ENCODE results near the gene UCK1. TPM values are rescaled to one million over a fixed set of nuclear protein-coding genes. Genes with fewer than 3 reads are reported as not detected.

Gene UCK1
- total RNA-seq: 26.9 and 28.0 TPM in 2 replicates

DNA sequence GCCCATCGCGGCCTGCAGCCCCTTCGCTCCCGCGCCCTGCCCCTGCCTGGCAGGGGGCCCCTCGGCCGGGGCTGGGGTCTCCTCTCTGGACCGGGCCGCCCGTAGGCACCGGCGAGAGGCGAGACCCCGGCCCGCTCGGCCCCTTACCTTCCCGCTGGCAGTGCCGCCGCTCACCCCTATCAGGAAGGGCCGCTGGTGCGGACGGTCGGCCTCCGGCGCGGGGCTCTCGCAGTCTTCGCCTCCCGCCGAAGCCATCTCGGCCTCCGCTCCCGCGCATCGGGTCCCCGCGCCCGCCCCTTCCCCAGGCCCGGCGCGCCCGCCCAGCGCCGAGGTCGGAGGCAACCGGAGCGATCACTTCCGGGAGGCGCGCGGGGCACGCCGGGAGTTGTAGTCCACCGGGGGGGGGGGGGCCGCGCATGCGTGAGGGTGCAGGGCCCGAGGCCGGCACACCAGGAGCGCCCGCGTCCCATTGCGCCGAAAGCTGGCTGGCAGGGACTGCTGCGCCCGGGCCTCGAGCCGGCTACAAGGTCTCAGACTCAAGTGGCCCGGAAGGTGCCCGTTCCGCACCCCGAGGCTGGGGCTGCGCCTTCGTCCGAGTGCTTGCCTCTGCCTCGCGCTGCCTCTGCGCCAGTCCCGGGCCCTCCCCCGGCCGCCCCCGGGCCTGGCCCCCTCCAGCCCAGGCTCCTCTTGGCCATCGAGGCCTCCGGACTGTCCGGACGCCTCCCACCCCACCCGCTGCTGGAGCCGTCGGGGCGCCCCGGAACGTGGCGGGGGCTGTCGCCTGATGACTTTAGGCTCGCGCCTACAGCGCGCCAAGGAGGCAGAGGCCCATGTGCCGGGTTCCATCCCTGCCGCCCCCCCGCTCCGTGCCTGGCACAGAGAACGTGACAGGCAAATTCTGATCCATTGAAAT is at the start of gene UCK1:
Gene UCK1 (minus strand): TSS at position 344 of the 913 bp plus-strand sequence. CDS start 89 bp downstream, at position 255.
- H3K36me3 Mint-ChIP-seq (ENCODE audit: low read depth): peaks cover 15% of the 10 kb centered on the region
- H3K9me3 Mint-ChIP-seq: no peaks in the 10 kb centered on the region
- peak within 1 kb of the TSS; percentile 84 for H3K4me3 Mint-ChIP-seq
- DNase-seq (ENCODE audit: low spot score): peak; percentile 71
- H3K4me1 Mint-ChIP-seq (ENCODE audit: low read depth): peaks cover 13% of the 10 kb centered on the region
- peaks cover 1% of the 10 kb centered on the region for H3K27me3 Mint-ChIP-seq (ENCODE audit: insufficient read depth)
- peak within 1 kb of the TSS; percentile 52 for H3K27ac Mint-ChIP-seq
- intact Hi-C loops (cut with micrococcal nuclease): loop anchor here (1.0 kb wide), 2 partner anchors 31 to 158 kb away; no protein-coding TSS in a partner anchor

DNA sequence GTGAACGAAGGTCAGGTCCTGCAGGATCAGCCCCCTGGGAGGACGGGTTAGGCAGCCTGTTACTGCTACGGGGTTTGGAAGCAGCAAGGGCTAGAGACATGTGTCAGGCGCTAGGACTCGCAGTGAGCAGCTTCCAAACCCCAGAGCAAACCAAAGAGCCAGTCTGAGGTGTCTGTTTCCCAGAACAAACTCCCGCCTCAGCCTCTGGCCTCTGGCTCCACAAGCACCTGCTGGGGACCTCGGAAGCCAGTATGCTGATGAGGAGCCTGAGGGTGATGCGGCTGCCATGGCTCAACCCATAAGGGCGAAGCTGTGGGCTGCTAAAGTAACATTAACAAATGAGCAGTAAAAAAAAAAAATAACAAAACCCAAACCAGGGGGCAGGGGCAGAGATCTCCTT is 49.3 kb upstream of the UCK1 start:
- peak overlapping the region; percentile 61 for H3K27ac Mint-ChIP-seq

DNA sequence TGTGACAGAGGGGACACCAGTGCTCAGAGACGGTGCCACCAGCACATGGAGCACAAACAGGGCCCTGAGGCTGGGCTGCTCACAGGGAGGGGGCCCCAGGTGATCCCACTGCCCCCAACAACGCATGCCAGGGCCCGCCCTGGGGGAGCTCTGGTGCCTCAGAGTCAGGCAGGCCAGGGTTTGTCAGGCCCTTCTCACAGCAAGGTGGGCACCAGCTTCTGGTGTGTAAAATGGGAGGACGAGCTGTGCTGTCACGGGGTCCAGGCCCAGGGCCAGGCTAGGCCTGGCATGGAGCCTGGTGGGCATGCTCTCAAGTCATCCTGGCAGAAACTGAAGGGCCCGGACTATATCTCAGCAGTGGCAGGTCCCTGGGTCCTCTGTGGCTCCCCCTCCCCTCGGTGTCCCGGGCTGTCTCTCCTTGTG is 48.7 kb upstream of the UCK1 start:
- Mint-ChIP-seq H3K27me3 (ENCODE audit: insufficient read depth) (no peaks in the 10 kb centered on the region), H3K36me3 (ENCODE audit: low read depth) (peaks cover 36% of the 10 kb centered on the region), H3K27ac (peak overlapping the region; percentile 86), H3K9me3 (no peaks in the 10 kb centered on the region), H3K4me3 (peak overlapping the region; percentile 9), H3K4me1 (ENCODE audit: low read depth) (peaks cover 20% of the 10 kb centered on the region)
- intact Hi-C loops (cut with micrococcal nuclease): no loop called here
- no peak for DNase-seq (ENCODE audit: low spot score)

More for the DNA sequence above, 49.3 kb upstream of the UCK1 start:
- DNase-seq (ENCODE audit: low spot score): no peak
- H3K27me3 Mint-ChIP-seq (ENCODE audit: insufficient read depth): no peaks in the 10 kb centered on the region
- H3K4me1 Mint-ChIP-seq (ENCODE audit: low read depth): peaks cover 26% of the 10 kb centered on the region
- H3K36me3 Mint-ChIP-seq (ENCODE audit: low read depth): peaks cover 39% of the 10 kb centered on the region
- H3K9me3 Mint-ChIP-seq: no peaks in the 10 kb centered on the region
- H3K4me3 Mint-ChIP-seq: no peak overlapping the region
- intact Hi-C loops (cut with micrococcal nuclease): no loop called here

DNA sequence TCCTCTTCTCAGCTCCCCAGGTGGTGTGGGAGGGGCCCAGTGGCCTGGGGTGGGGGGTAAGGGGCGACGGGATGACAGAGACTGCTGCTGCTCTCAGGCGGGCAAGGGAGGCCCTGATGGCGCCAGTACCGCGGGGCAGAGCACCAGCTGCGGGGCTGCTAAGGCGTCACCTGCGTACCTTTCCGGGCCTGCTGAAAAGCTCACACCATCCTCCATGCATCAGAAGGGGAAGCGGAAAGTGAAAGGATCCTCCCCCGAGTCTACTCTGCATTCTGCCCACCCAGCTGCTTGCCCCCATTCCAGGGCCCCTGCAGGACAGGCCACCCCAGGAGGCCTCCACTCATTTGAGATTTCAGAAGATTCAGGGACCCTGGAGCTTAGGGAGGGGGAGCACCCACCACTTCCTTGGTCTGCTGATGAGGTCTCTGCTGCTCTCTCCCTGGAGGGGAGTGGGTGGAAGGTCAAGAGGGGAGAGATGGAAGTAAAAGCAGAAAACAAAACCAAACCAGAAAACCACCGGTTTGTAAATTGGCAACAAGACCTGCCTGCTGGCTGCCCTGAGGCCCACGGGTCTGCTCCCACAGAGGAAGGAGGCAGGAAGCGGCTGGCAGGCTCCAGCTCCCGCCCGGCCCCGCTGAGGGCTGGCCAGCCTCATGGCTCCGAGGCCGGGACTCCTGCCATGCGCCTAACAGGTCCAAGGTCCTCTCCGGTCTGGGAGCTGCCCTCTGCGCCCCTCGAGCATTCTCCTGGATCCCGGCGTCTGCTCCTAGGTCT is 47.9 kb upstream of the UCK1 start:
- Mint-ChIP-seq H3K27ac (peak overlapping the region; percentile 86), H3K27me3 (ENCODE audit: insufficient read depth) (no peaks in the 10 kb centered on the region), H3K4me3 (peak overlapping the region; percentile 62), H3K36me3 (ENCODE audit: low read depth) (peaks cover 34% of the 10 kb centered on the region), H3K9me3 (no peaks in the 10 kb centered on the region), H3K4me1 (ENCODE audit: low read depth) (peaks cover 18% of the 10 kb centered on the region)
- intact Hi-C loops (cut with micrococcal nuclease): no loop called here
- DNase-seq (ENCODE audit: low spot score): peak; percentile 24

DNA sequence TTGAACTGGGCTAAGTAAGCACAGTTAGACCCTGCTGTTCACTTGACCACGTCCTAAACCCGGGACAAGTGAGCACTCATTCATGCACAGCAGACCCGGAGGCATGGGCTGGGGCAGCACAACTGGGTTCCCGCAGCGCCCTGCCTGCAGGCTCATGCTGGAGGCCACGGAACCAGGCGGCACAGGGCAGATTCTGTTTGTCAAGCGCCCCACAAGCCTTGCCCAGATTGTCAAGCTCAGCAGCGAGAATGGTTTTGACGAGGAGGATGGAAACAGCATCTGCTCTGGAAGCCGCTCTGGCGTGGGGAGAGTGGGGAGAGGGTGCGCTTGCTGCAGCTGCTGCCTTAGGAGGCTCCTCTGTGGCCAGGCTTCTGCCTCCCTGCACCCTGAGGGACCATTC is 47.0 kb upstream of the UCK1 start:
- peak overlapping the region; percentile 64 for H3K27ac Mint-ChIP-seq
- no peaks in the 10 kb centered on the region for H3K27me3 Mint-ChIP-seq (ENCODE audit: insufficient read depth)
- no peak for DNase-seq (ENCODE audit: low spot score)
- intact Hi-C loops (cut with micrococcal nuclease): no loop called here
- no peak overlapping the region for H3K4me3 Mint-ChIP-seq
- peaks cover 31% of the 10 kb centered on the region for H3K36me3 Mint-ChIP-seq (ENCODE audit: low read depth)
- no peaks in the 10 kb centered on the region for H3K9me3 Mint-ChIP-seq
- peaks cover 18% of the 10 kb centered on the region for H3K4me1 Mint-ChIP-seq (ENCODE audit: low read depth)

DNA sequence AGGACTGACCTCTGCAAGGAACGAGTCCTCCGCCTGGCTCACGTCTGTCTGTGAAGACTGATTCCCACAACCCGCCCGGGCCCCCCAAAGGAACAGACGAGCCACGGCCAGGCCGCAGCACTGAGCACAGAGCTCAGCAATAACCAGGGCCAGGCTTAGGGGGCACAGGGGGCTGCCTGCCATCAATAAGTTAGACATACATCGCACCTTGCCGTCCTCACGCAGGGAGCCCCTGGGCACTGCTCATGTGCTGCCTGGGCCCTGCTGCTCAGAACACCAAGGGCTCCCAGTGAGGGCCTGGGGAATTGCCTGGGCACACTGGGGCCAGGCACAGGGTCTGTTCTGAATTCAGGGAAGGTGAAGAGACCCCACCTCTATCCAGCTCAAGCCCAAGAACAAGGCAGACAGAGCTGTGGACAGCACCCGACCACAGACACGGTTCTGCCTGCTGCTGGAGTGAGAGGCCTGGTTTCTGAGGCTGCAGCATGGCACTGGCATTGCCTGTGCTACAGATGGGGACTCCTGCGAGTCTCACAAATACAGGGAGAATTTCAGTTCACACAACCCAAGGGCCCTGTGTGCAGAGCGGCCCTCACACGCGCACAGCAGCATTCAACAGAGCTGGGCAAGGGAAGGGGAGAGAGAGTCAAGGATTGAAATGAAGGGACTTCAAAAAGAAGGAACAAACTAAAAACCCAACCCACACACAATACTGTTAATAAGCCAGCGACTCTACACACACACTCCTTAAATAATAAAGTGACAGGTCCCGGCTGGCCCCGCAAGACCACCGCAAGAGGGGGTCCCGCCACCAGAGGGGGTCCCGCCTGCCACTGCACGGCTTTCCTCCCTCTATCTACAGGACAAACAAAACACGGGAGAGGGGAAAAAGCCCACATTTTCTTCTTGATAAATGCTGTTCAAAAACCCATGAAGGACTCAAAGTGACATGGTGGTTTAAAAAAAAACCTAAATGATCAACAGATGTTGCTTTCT is 46.2 kb upstream of the UCK1 start:
- no peak for DNase-seq (ENCODE audit: low spot score)
- intact Hi-C loops (cut with micrococcal nuclease): no loop called here
- H3K27me3 Mint-ChIP-seq (ENCODE audit: insufficient read depth): no peaks in the 10 kb centered on the region
- no peak overlapping the region for H3K4me3 Mint-ChIP-seq
- peaks cover 18% of the 10 kb centered on the region for H3K4me1 Mint-ChIP-seq (ENCODE audit: low read depth)
- peaks cover 37% of the 10 kb centered on the region for H3K36me3 Mint-ChIP-seq (ENCODE audit: low read depth)
- peak overlapping the region; percentile 64 for H3K27ac Mint-ChIP-seq
- H3K9me3 Mint-ChIP-seq: no peaks in the 10 kb centered on the region

DNA sequence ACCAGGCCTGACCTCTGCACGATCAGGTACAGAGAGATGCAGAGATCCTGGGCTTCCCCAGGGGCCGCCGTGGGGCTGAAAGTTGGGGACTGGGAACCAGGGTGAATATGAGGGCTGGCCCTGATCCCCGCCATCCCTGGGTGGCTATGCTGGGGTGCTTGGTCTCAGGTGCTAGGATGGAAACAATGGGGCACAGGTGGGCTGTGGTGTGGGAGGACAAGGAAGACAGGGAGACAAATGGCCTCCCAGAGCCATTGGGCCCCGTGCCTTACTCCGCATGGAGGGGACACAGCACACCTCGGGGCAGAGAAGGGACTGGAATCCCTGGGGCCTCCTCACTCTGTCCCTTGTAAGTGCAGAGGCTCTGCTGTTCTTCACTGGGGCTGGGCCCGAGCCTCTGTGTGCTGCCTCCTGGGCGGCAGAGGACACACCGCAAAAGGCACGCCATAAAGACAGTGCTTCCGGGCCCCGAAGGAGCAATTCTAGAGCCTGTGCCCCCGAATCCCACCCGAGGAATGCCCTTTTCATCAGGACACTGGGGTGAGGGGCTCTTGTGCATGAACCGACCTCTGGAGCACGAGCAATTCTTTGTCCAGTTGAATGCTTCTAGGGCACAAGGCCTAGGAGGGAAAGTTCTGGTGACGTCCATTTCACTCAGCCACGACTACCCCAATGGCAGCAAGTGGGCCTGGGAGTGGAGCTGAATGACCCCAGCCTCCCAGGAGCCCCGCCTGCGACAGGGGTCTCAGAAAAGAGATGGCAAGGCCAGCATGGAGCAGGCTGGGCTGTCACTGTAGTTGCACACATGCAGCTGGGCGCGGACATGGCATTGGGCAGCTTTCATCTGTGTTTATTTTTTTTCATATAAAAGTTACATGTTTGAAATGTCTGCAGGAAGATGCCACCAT is 45.1 kb upstream of the UCK1 start:
- no peak for DNase-seq (ENCODE audit: low spot score)
- Mint-ChIP-seq H3K4me1 (ENCODE audit: low read depth) (peaks cover 18% of the 10 kb centered on the region), H3K27ac (no peak overlapping the region), H3K4me3 (no peak overlapping the region), H3K27me3 (ENCODE audit: insufficient read depth) (no peaks in the 10 kb centered on the region), H3K9me3 (no peaks in the 10 kb centered on the region), H3K36me3 (ENCODE audit: low read depth) (peaks cover 32% of the 10 kb centered on the region)
- intact Hi-C loops (cut with micrococcal nuclease): no loop called here

DNA sequence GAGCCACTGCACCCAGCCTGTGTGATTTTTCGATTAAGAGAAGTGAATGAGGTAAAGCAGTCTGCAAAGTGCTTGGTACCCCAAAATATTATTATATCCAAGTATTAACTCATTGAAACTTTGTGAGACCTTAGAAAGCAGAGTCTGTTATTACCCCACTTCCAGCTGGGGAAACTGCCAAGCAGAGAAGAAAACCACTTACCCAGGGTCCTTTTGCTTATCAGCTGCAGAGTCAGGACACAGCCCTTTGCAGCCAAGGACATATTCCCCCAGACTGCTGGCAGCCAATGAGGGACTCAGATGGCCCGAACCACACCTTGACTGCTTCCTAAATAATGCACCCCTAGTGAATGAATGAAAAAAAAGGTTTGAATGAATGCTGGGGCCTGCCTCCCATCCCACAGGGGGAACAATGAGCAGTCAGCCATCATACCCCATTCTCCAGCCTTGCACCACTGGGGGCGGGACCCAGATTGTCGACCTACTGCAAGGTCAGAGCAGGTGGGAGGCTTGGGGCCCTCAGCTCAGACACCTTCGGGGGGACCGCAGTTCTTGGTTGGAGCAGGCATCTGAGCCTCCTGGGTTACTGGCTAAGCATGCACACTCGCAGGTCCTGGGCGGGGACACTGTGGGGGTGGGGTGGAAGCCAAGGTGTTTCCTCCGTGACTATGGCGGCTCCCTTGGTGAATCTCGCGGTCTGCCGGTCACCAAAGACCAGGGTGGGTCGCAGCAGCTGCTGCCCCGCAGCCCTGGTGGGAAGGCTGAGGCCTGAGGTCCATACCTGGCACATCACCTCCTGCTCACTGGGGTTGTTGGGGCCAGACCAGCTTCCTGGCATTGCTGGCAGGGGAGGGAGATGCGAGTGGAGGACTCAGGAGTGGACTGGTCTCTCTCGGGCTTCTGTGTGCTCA is 43.9 kb upstream of the UCK1 start:
- Mint-ChIP-seq H3K9me3 (no peaks in the 10 kb centered on the region), H3K36me3 (ENCODE audit: low read depth) (peaks cover 31% of the 10 kb centered on the region), H3K4me3 (no peak overlapping the region), H3K4me1 (ENCODE audit: low read depth) (peaks cover 12% of the 10 kb centered on the region), H3K27ac (no peak overlapping the region), H3K27me3 (ENCODE audit: insufficient read depth) (no peaks in the 10 kb centered on the region)
- no peak for DNase-seq (ENCODE audit: low spot score)
- intact Hi-C loops (cut with micrococcal nuclease): no loop called here

DNA sequence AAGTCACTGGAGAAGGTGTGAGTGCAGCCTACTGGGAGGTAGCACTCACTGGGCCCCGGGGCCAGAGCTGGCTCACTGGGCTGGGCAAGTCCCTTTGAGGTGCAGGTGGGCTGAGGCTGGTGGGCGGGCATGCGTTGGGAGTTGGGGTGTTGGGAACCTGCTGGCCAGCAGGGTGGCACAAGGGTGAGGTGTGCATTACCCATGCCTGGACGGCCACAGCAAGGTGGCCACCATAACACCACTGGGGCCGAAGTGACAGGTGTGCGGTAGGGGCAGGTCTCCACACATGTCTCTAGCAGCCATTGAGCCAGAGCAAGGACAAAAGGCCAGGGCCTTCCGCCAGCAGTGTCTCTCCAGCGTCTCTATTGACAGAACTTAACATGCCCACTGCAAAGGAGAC is 36.8 kb upstream of the UCK1 start:
- intact Hi-C loops (cut with micrococcal nuclease): no loop called here
- no peaks in the 10 kb centered on the region for H3K4me1 Mint-ChIP-seq (ENCODE audit: low read depth)
- no peak overlapping the region for H3K4me3 Mint-ChIP-seq
- H3K27me3 Mint-ChIP-seq (ENCODE audit: insufficient read depth): no peaks in the 10 kb centered on the region
- H3K36me3 Mint-ChIP-seq (ENCODE audit: low read depth): peaks cover 21% of the 10 kb centered on the region
- no peaks in the 10 kb centered on the region for H3K9me3 Mint-ChIP-seq
- no peak for DNase-seq (ENCODE audit: low spot score)
- no peak overlapping the region for H3K27ac Mint-ChIP-seq

DNA sequence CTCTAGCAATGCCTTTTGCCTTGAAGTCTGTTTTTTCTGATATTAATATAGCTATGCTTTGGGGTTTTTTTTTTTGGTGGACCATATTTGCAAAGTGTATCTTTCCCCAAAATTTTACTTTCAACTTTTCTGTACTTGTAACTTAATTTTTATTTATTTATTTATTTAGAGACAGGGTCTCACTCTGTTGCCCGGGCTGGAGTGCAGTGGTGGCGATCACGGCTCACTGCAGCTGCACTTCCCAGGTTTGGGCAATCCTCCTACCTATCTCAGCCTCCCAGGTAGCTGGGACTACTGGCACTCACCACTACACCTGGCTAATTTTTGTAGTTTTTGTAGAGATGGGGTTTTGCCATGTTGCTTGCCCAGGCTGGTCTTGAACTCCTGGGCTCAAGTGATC is 35.1 kb upstream of the UCK1 start:
- intact Hi-C loops (cut with micrococcal nuclease): no loop called here
- Mint-ChIP-seq H3K4me3 (no peak overlapping the region), H3K4me1 (ENCODE audit: low read depth) (no peaks in the 10 kb centered on the region), H3K27ac (no peak overlapping the region), H3K36me3 (ENCODE audit: low read depth) (peaks cover 15% of the 10 kb centered on the region), H3K27me3 (ENCODE audit: insufficient read depth) (no peaks in the 10 kb centered on the region), H3K9me3 (no peaks in the 10 kb centered on the region)
- no peak for DNase-seq (ENCODE audit: low spot score)

DNA sequence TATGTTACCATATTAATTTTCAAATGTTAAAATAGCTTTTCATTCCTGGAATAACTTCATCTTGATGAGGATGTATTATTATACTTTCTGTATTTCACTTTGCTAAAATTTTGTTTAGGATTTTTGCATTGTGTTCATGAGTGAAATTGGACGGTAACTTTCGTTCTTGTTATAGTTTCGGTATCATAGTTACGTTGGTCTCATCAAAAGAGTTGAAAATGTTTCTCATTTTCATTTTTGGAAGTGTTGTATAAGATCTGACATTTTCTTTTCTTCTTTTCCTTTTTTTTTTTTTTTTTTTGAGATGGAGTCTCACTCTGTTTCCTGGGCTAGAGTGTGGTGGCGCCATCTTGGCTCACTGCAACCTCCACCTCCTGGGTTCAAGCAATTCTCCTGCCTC is 34.3 kb upstream of the UCK1 start:
- Mint-ChIP-seq H3K9me3 (no peaks in the 10 kb centered on the region), H3K36me3 (ENCODE audit: low read depth) (peaks cover 16% of the 10 kb centered on the region), H3K27me3 (ENCODE audit: insufficient read depth) (no peaks in the 10 kb centered on the region), H3K4me1 (ENCODE audit: low read depth) (no peaks in the 10 kb centered on the region), H3K4me3 (no peak overlapping the region), H3K27ac (no peak overlapping the region)
- DNase-seq (ENCODE audit: low spot score): no peak
- intact Hi-C loops (cut with micrococcal nuclease): no loop called here
